Measurements from ENCODE around the gene RAG1.

The RAG1 gene

DNA sequence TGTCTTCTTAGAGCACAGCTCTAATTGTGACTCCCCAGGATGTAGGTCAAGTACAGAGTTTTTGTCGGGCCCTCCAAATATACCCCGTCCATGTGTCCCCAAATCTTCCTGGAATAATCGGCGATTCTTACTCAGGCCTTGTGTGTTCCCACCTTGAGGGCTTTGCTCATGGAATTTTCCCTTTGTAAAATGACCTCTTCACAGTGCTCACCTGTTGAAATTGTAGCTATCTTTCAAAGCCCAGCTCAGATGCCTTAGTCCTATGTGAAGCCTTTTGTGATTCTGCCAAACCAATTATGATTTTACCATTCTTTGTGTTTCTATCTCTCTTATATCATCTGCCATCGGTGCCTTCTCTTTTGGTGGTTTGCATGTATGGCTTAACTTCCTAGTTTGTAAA lies 60.3 kb downstream of the RAG1 start:
- no peak for DNase-seq (ENCODE audit: low read depth)

DNA sequence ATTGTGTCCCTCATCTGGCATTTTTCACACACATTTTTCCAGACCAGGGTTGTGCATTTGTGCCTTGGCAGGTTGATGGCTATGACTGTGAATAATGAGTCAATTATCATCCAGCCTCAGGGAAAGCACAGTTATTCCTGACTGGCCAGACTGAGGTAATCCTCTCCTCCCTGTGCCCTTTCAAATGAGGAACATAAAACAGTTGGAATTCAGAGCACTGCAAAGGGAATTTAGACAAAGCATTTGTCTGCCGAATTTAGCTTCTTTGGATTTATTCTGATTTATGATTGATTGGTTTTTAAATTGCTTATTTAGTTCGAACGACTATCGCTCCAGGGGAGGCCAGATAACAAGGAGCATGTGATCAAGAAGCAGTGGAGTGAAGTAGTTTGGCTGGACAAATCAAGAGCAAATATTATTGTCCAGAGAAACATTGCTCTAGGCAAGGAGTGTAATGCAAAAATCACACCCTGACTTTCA lies 61.0 kb downstream of the RAG1 start:
- DNase-seq (ENCODE audit: low read depth): no peak
